OCI-LY1 (cell line): ENCODE results near the gene MGAT2.

Source experiments
- CTCF ChIP-seq: fragments of 200-600 bp; sonication (generic), shearing (Covaris generic); IDR thresholded peaks from 2 replicates; pipeline ENCODE4 v1.5.1; 2017; ENCODE audit warnings: mild to moderate bottlenecking, antibody characterized with exemption, low read length, moderate library complexity, mixed read lengths
- EZH2 ChIP-seq: fragments of 200-600 bp; sonication (generic), shearing (Covaris generic); IDR thresholded peaks from 2 replicates; pipeline ENCODE4 v1.8.0; 2017; ENCODE audit warnings: borderline replicate concordance, mixed run types, mild to moderate bottlenecking, antibody characterized with exemption, low read length, moderate library complexity, mixed read lengths

- TF ChIP-seq CTCF: no peak
- no peak for TF ChIP-seq EZH2
These were observed 7.9 kb upstream of the MGAT2 start for GRCh38 chr14:49612671-49613070.
